Epithelial cell of esophagus (primary cell): ENCODE measurements around the gene GBF1.
A peak's percentile ranks its signal among the peaks of the same experiment; 100 is the strongest.

Source experiments
- DNase-seq: peaks from one replicate; pipeline ENCODE4 v3.0.0; 2010; ENCODE audit warnings: low read depth
- H3K4me3 ChIP-seq: 2 replicates; pipeline ENCODE4 v1.5.1; 2011; ENCODE audit warnings: mild to moderate bottlenecking, low read length, control low read depth
- CTCF ChIP-seq: IDR thresholded peaks from 2 replicates; pipeline ENCODE4 v1.5.1; 2011; ENCODE audit warnings: low read depth, mild to moderate bottlenecking, low read length, control low read depth, inconsistent platforms; ENCODE audit not compliant: insufficient read depth; ENCODE audit errors: missing control alignments

Gene GBF1

GRCh38 chr10:102406815-102407214 lies 161.5 kb downstream of the GBF1 start:
- TF ChIP-seq CTCF = no peak
- no peak overlapping the region for H3K4me3 ChIP-seq
- DNase-seq = no peak

GRCh38 chr10:102407425-102408130 lies 162.2 kb downstream of the GBF1 start:
- no peak for DNase-seq
- no peak for TF ChIP-seq CTCF
- no peak overlapping the region for H3K4me3 ChIP-seq

- TF ChIP-seq CTCF = no peak
- DNase-seq = no peak
- no peak overlapping the region for H3K4me3 ChIP-seq
Observed at GRCh38 chr10:102408131-102408727, 162.9 kb downstream of the GBF1 start.

GRCh38 chr10:102408728-102409603 lies 163.6 kb downstream of the GBF1 start:
- DNase-seq = no peak
- no peak for TF ChIP-seq CTCF
- peak overlapping the region; percentile 14 for H3K4me3 ChIP-seq

GRCh38 chr10:102409604-102410428 lies 164.5 kb downstream of the GBF1 start:
- DNase-seq = no peak
- peak overlapping the region; percentile 14 for H3K4me3 ChIP-seq
- no peak for TF ChIP-seq CTCF

GRCh38 chr10:102410429-102411073 lies 165.2 kb downstream of the GBF1 start:
- TF ChIP-seq CTCF = no peak
- peak overlapping the region; percentile 14 for H3K4me3 ChIP-seq
- no peak for DNase-seq
